Renal cortical epithelial cell (primary cell): Measurements from ENCODE around the gene PECR. TPM values are rescaled to one million over a fixed set of nuclear protein-coding genes. Genes with fewer than 3 reads are reported as not detected.

ENCODE experiments used
- DNase-seq: peaks from one replicate; pipeline ENCODE4 v3.0.0-alpha.2; 2011; ENCODE audit warnings: low read depth
- total RNA-seq: library from RNA; depleted of rRNA; stranded (reverse); fragments of >200 nt; gene quantifications from 2 replicates; pipeline ENCODE4 v1.2.3, GENCODE V29; 2014

PECR gene
- total RNA-seq, 1 donor from 2014 or later, result 33.5 TPM

- DNase-seq, result no peak
Measured at GRCh38 chr2:216071111-216071851, 10.3 kb downstream of the PECR start.

- no peak for DNase-seq
Measured at GRCh38 chr2:216070195-216070594, 11.4 kb downstream of the PECR start.

GRCh38 chr2:216069028-216069427 is 12.6 kb downstream of the PECR start:
- DNase-seq, result no peak

- DNase-seq, result peak; percentile 66
Measured at GRCh38 chr2:216066230-216066629, 15.4 kb downstream of the PECR start.

GRCh38 chr2:216064665-216065064 is 16.9 kb downstream of the PECR start:
- no peak for DNase-seq

GRCh38 chr2:216064014-216064630 is 17.5 kb downstream of the PECR start:
- DNase-seq, result peak; percentile 47

GRCh38 chr2:216059233-216059834 is 22.3 kb downstream of the PECR start:
- no peak for DNase-seq

GRCh38 chr2:216057688-216058193 is 23.9 kb downstream of the PECR start:
- peak; percentile 100 for DNase-seq

- peak; percentile 83 for DNase-seq
Measured at GRCh38 chr2:216056739-216057138, 24.9 kb downstream of the PECR start.

GRCh38 chr2:216055680-216056079 is 25.9 kb downstream of the PECR start:
- DNase-seq, result no peak

GRCh38 chr2:216052420-216052819 is 29.2 kb downstream of the PECR start:
- DNase-seq, result no peak

GRCh38 chr2:216051350-216051749 is 30.3 kb downstream of the PECR start:
- no peak for DNase-seq

GRCh38 chr2:216049452-216049851 is 32.2 kb downstream of the PECR start:
- DNase-seq, result no peak

GRCh38 chr2:216047397-216047796 is 34.2 kb downstream of the PECR start:
- DNase-seq, result no peak

- DNase-seq, result no peak
Measured at GRCh38 chr2:216044883-216045486, 36.6 kb downstream of the PECR start.

- no peak for DNase-seq
Measured at GRCh38 chr2:216043949-216044348, 37.7 kb downstream of the PECR start.

- no peak for DNase-seq
Measured at GRCh38 chr2:216041438-216041837, 40.2 kb downstream of the PECR start.

GRCh38 chr2:216039918-216040317 is 41.7 kb downstream of the PECR start:
- DNase-seq, result no peak

GRCh38 chr2:216034065-216034464 is 47.5 kb downstream of the PECR start:
- peak; percentile 76 for DNase-seq

- no peak for DNase-seq
Measured at GRCh38 chr2:216033403-216033802, 48.2 kb downstream of the PECR start.

GRCh38 chr2:216031960-216032689 is 49.5 kb downstream of the PECR start:
- peak; percentile 88 for DNase-seq

GRCh38 chr2:216030216-216030615 is 51.4 kb downstream of the PECR start:
- no peak for DNase-seq
